ENCODE measurements around the gene CADM2.

- TF ChIP-seq CTCF (IDR thresholded peaks at IDR 0.05) (no peak), POLR2A (IDR thresholded peaks at IDR 0.05) (no peak)
Measured at GRCh38 chr3:85737846-85738245, 779.1 kb downstream of the CADM2 start.

All from thyroid gland (tissue), 4 donors.